ENCODE data around the gene GPR31.
"Not testable (repeated sequence)": the region's sequence is repeated elsewhere in the genome, so short reads cannot be mapped to it uniquely, and the experiment has no call there.

DNA sequence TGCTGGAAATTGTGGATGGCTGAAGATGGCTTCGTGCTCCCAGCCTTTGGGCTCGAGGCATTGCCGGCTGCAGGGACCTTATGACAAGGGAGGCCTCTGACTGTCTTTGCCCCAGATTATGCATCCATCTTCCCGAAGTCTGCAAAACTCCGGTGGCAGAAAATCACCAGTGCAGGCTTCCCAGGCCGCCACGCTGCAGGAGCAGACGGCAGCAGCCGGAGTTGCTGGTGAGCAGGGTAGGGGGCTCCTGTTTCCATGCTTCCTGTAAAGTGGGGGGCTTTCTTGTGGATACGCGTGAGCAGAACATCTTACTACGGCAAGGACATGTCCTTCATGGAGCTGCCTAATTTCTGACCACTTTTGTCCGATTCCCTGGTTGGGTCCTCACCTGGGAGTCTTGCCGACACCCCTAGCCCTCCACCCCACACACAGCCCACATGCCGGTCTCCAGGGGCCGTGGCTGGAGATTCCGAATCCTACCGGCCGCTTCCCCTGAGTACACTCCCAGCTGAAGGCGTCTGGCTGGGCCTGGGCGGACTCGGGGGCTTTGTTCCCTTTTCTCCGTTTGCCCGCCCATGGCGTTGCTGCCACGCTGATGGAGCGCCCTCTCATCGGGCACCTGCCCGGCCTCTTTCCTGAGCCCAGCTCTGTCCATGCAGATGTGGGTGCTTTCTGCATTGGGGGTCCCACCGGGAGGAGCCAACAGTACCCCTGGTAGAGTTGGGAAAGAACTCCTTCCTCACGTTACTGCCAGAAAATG, 21.3 kb upstream of the GPR31 start:
- TF ChIP-seq CTCF (IDR thresholded peaks at IDR 0.05); EZH2 (IDR thresholded peaks at IDR 0.05; ENCODE audit: borderline replicate concordance, insufficient read depth, low read depth, low read length, poor library complexity, severe bottlenecking): not testable (repeated sequence)
